Stimulated activated CD8-positive, alpha-beta memory T cell treated with anti-CD3 and anti-CD28 coated beads, Interleukin-7, amount 100 ng/mL, for 1 hour (primary cell): ENCODE data around the gene CDK6.
"Not testable (repeated sequence)": the region's sequence is repeated elsewhere in the genome, so short reads cannot be mapped to it uniquely, and the experiment has no call there.

Experiments
- DNase-seq, 2 donors: peaks; one replicate each; pipeline ENCODE4 v3.0.0-alpha.2; 2020; ENCODE audit warnings: low read depth in 2 of 2

Gene CDK6

DNA sequence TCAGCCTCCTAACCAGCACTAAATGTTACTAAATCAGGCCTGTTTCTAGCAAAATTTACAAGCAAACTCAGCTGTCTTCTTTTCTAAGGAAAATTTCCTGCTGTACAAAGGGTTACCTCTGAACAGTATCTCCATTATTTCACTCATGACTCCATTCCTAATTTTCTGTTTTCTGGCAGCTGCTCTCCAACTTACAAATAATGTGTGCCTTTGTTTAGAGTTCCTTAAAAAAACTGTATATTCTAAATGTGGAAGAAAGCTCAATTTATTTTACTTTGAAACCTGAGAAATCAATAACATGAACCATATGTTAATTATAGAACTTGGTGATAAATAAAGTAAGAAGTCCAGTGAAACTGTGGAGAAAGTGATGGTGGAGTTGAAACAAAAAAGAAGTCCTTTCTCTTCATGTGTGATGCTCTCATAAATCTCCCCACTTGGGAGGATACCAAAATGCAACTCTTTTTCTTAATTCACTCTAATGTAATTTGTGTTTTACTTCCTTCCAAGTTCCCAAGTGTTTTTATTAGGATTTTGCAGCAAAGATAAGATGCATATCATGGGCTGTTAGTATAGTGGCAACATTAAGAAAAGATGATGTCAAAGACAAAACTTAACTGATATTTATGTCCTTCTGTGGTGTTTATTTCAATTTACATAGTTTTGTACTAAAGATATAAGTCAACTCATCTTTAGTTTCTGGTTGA lies 74.8 kb downstream of the CDK6 start:
- DNase-seq, result no peak

DNA sequence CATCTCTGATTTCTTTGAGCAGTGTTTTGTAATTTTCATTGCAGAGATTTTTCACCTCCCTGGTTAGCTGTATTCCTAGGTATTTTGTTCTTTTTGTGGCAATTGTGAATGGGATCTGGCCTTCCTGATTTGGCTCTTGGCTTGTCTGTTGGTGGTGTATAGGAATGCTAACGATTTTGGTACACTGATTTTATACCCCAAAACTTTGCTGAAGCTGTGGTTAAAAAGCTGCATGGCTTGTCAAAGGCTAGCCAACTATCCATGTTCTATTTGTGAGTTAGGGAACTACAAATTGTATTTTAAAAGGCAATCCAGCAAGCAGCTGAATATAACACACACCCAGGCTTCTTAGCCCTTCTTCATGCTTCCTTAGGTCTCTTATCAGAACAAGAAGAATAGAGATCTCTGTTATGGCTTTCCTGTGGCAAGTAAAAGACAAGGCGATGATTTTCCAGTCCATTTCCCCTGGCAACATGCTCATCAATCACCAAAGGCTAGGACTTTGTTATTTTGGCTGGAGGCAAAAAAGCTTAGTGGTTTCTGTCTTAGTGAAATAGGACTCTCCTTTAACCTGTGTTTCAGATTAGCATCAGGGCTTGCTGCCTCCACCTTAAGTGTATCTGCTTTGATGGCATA lies 77.5 kb downstream of the CDK6 start:
- no peak for DNase-seq

DNA sequence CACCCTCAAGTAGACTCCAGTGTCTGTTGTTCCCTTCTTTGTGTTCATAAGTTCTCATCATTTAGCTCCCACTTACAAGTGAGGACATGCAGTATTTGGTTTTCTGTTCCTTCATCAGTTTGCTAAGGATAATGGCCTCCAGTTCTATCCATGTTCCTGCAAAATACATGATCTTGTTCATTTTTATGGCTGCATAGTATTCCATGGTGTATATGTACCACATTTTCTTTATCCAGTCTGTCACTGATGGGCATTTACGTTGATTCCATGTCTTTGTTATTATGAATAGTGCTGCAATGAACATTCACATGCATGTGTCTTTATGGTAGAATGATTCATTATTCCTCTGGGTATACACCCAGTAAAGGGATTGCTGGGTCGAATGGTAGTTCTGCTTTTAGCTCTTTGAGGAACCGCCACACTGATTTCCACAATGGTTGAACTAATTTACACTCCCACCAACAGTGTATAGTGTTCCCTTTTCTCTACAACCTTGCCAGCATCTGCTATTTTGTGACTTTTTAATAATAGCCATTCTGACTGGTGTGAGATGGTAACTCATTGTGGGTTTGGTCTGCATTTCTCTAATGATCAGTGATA lies 79.0 kb downstream of the CDK6 start:
- DNase-seq, result not testable (repeated sequence)

DNA sequence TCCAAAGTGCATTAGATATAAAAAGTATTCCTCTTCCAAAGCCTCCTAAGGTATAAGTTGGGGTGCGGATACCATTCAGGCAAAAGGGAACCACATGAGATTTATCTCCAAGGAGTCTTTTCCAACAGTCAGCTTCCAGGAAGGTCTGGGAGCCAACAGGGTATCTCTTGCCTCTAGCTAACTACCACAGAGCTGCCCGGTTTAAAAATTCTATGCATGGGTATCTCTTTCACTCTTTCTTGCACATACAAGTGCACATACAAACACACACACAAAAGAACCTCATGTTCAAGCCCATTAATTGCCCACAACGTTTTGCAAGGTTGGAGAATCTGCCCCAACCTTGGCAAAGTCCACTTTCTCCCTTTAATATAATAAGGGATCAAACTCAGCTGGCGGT lies 80.7 kb downstream of the CDK6 start:
- DNase-seq, result no peak

DNA sequence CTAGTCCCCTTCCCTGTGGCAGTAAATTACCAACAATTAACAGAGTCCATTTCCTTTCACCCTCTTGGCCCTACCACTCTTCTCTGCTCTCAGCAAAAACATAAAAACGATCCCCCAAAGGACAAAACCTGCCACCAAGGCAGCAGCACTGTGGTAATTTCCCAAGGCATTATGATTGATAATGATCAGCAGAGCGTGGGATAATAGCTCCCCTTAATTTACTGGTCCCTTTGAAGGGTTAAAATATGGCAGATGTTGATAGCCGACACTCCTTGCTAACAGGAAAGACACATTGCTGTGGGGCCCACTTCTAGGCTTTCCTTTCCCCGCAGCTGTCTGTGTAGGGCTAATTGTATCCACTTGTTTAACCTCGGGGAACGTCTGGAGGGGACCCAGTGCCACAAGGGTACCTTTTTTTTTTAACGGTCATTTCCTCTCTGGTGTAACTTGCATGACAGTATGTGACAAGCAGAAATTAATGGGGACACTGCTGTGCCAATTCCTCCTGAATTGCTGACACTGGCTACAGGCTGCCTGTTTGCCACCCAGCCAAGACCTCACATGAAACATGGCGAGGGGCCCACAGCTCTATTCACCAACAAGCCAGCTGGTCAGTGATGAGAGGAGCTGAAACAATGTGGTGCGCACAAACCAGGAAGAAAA lies 81.3 kb downstream of the CDK6 start:
- DNase-seq, result no peak

DNA sequence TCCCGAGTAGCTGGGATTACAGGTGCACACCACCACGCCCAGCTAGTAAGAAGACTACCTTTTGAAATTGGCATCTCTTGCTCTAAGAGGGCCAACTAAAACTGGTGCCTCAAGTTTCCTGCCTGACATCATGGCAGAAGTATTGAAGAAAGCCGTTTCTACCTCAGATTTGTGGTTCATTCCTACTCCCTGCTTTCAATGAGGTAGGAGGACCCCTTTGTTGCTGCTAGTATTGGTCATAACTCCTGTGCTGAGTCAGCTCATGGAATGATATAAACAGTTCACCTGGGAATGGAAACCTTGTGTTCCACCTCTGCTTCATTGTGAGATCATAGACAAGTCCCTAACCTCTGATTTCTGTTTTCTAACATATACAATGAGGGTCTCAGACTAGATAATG lies 82.8 kb downstream of the CDK6 start:
- no peak for DNase-seq

DNA sequence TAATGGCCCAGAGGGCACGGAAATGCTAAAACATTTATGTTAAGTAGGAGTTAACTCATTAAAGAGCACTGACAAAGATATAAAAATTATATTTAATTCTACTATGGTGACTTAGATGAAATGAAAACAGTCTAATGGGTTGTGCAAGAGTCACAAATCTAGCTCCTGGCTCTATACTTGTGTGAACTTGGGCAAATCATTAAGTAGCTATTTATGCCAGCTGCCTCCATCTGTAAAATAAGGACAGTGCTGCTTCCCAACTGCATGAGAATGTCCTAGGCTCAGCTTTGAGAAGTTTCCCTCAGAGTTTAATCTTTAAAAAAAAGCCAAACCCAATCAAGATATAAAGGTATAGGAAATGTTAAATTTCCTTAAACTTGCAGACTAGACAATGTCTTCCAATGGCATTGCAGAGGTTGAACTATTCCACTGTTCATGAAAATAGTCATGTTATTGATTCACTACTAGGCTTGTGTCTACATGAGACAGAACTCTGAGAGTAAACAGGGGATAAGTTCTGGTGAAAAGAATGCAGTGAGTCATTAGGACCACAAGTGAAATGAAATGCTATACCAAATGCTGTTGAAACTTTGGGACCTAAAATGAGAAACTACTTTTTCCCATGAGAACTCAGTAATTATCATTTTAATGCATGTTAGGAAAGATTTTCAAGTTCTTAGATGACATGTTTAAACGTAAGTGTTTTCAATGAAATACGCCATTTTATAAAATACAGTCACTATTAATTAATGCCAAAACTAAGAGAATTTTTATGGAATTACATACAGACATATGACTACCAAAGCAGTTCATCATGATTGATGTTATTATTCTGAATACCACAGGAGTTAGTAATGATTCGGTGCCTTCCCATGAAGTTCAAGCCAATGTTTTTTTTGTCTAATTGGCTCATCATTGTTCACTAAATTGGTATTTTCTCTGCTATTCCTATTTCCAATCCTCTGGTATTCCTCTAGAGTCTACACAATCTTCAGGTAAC lies 84.2 kb downstream of the CDK6 start:
- no peak for DNase-seq

DNA sequence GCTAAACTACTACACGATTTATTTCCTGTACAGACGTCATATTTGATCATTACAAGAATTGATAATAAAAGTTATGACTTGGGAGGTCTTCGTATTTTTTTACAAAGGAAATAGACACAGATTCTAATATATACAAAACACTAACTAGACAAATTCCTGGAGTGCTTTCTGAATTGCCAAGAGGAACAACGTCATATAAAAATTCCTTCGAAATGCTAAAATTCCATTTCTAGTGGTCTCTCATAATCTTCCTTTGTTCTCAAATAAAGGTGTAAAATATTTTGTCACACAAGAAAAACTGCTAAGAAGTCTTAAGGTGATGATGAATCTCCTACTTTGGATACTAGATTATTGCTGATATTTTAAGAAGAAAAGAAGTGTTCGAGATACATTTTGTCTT lies 85.4 kb downstream of the CDK6 start:
- DNase-seq, result no peak

DNA sequence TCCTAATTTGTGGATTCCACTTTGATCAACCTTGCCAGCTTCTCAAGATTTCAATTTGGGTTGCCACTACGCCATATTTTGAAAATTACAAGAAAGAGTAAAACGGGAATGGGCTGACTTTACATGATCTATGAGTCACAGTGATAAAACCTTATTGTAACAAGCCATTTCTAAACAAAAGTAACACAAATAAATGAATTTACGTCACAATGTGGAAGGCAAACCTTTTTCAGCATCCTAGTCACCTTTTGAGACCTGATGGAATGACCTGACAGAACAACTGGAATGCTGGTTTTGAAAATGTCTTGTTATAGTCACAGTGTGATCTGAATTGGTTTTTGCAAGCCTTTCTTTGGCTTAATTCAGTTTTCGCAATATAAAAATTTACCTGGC lies 85.9 kb downstream of the CDK6 start:
- no peak for DNase-seq

DNA sequence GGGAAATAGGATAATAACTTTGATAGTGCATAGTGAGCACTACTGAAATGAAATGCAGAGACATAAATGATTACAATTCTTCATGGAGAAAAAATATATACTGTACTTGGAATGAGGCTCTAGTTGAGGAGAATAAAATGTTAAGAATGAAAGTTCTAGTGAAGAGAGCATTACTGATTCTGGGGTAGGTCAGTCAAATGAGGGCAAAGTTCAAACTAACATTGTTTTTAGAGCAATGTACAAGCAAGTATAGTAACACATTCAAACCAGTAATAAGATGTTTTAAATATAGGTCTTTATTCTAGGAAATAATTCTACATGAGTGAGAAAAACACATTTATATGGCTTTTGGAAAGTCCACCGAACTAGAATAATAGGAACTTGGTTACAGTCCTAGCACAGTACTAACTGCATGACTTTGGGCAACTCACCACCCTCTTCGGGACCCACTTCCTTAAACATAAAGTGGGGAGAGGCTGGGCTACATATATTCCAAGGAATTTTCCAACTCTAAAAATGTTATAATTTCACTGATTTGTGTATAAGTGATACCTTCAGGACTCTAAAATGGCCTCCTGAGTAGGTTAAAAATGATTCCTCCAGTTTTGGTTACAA lies 86.4 kb downstream of the CDK6 start:
- no peak for DNase-seq

DNA sequence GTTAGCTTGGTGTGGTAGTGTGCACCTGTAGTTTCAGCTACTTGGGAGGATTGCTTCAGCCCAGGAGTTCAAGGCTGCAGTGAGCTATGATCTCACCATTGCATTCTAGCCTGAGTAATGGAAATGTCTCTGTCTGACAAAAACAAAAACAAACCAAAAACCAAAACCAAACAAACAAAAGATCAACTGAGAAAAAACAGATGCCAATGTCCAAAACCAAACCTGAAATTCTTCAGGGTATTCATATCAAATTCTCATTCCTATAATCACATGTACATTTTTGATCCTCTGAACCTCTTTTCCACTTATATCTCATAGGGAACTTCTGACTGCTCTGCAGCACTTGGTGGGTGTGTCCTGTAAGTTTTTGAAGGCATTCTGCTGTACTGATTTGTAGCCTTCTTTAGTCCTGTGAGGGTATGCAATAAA lies 87.0 kb downstream of the CDK6 start:
- DNase-seq, result no peak

DNA sequence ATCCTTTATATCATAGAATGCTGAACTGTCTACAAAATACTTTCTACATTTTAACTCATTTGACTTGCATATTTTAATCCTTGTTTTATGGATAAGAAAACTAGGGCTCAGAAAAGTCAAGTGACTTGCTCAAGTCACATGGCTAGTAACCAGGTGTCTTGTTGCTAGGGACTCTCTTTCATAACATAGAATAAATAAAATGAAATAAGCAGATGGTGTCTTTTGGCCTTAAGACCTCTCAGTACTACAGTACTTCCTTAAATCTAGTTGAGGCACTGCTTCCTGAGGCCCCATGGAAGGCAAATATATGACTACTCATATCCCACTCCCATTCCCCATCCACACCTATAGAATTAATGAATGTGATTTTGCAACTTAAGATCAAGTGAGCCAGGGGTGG lies 87.9 kb downstream of the CDK6 start:
- no peak for DNase-seq

DNA sequence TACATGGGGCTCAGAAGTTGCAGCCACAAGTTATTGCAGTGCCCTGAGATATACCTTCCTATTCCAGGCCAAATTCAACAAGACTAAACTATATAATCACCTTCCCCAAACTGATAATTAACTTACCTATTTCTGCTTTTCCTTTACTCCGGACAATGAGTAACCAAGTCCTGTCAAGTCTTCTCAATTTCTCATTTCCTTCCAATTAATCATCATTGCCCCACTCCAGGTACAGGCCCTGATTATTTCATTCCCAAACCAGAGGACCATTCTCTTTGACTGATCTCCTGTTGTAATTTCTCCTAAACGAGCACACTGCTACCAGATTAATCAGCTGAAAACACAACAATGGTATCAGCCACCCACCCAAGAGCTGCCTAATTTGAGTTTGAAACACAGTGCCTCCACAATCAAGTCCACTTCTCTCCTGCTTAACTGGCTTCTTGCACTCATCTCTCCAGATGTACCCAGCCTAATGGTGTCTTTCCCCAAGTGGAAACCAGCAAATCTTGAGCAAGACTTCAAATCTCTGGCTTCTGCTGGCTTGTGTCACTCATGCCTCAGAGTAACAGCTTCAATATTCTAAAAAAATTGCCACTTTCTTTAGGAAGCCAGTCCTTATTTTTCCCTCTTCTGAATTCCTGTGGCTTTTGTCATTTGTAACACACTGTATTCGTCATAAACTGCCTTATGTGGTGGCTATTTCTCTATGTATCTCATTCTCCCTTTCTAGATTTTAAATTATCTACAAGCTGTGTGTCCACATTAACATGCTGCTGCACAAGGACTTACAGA lies 89.1 kb downstream of the CDK6 start:
- no peak for DNase-seq

DNA sequence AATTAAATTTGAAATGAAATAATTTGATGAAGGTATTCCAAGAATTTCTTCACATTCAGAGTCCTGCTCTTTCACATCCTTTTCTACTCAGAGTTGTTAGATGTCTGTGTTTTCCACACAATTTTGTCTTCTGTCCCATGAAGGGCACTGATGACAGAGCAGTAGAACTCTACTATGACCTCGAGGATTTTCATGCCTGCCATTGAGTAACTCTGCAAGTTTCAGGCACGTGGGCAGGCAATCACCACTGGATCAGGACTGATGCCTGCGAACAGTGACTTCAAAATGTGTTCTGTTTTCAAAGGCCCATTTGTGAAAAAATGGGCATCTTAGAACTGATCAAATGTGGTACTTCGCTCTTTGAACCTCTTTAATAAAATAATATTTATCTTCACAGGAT lies 91.1 kb downstream of the CDK6 start:
- no peak for DNase-seq

DNA sequence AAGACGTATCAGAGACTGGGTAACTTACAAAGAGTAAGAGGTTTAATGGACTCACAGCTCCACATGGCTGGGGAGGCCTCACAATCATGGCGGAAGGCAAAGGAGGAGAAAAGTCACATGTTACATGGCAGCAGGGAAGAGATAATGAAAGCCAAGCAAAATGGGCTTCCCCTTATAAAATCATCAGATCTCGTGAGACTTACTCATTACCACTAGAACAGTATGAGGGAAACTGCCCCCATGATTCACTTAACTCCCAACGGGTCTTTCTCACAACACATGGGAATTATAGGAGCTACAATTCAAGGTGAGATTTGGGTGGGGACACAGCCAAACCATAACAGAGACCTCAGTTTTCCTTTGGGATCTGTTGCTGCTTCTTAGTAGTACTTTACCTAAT lies 92.2 kb downstream of the CDK6 start:
- not testable (repeated sequence) for DNase-seq

DNA sequence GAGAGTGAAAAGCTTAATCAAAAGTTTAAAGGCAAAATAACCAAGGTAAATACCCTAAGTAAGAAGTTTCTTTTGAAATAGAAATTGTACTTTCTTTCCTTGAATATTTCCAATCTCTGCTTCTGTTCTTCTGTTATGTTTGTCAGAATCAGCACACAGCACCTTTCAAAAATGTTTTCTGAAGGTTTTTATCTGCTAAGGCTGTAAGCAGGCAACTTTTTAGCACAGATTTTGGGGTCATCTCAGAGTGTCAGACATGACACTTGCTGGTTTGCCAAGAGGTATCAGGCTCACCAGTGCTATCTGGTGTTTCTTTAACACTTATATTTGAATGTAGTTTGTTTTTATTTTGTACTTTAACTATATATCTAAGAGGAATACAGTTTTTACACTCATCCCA lies 94.2 kb downstream of the CDK6 start:
- no peak for DNase-seq

DNA sequence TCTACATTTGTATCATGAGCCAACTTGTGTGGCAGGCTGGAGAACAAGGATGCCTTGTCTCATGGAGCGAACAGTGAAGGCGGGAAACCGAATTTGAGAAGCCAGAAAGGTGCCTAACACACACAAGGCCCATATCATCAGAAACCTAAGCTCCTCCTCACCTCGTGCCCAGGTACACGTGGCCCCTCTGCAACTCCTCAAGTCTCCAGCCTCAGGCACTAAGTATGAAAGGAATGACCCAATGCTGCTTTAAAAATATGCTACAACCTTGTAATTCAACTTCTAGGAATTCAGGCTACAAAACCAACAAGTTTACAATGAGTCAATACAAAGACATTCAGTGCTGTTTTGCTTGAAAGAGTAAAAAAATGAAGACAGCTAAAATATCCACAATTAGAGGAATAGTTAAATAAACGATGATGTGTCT lies 95.7 kb downstream of the CDK6 start:
- no peak for DNase-seq

DNA sequence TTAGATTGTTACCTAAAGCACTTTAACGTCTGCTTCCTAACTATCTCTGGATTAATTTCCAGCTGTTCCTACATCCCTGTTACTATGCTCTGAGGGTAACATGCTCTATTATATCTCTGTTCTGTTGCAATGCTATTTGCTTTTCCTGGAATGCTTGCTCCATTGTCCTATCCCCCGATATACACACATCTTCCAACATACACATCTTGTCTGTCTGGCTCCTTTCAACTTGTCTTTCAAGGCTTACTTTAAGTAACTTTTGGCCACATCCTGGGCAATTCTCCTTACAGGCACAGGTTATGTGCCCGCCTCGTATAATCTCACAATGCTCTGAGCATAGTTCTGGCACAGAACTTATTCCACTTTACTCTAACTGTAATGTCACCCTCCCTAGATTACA lies 96.2 kb downstream of the CDK6 start:
- no peak for DNase-seq

DNA sequence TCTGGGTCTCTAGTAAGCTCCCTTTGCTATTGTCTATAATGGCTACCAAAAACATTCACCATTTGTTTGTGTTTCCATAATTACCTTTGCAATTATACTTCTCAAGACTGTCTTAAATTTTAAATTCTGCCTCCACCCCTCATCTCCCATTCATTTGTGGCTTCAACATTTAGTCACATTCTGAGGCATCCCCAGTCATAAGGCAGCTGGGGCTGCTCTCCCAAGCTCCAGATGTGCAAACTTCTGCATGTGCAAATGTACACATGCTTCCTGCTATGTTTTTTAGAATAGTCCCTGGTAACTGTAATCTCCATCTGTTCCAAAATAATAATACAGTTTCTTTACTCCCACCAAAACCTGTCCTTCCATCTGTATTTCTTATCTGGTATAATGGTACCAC lies 97.3 kb downstream of the CDK6 start:
- no peak for DNase-seq

DNA sequence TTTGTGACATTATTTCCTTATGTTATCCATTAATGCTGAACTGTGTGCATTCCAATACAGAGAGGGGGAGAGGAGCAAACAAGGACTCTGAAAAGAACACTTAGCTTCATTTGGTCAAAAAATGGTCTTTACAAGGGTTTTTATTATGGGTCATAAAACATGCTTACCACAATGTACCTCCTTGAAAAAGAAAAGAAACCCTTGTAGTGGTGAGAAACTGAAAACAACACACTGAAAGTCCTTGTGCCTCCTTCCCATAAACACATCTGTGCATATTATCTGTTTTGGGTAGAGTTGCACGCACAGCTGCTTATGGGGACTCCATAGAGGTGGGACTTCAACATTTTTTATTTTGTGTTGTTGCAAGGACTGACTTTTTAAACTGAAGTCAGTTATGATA lies 98.7 kb downstream of the CDK6 start:
- no peak for DNase-seq
